GM18520 (cell line): ENCODE measurements around the gene FIGNL2.

Experiments used
- ATAC-seq: cut with Tn5 transposase; IDR thresholded peaks from one replicate; pipeline ENCODE4 v1.9.1; 2021; ENCODE audit not compliant: unreplicated experiment

Gene FIGNL2

GRCh38 chr12:51860986-51861385 lies 12.5 kb upstream of the FIGNL2 start:
- ATAC-seq: no peak

GRCh38 chr12:51855586-51856428 lies 7.3 kb upstream of the FIGNL2 start:
- no peak for ATAC-seq

GRCh38 chr12:51852404-51853137 lies 4.1 kb upstream of the FIGNL2 start:
- no peak for ATAC-seq

GRCh38 chr12:51851413-51852124 lies 3.1 kb upstream of the FIGNL2 start:
- no peak for ATAC-seq

GRCh38 chr12:51850965-51851299 lies 2.4 kb upstream of the FIGNL2 start:
- no peak for ATAC-seq

- ATAC-seq: no peak
Measured at GRCh38 chr12:51850081-51850964, 1.8 kb upstream of the FIGNL2 start.

GRCh38 chr12:51848841-51849735 lies 570 bp upstream of the FIGNL2 start:
- ATAC-seq: no peak

GRCh38 chr12:51847643-51848325 lies 734 bp downstream of the FIGNL2 start:
- no peak for ATAC-seq

GRCh38 chr12:51846911-51847642 lies 1.4 kb downstream of the FIGNL2 start:
- ATAC-seq: no peak

- ATAC-seq: no peak
Measured at GRCh38 chr12:51846271-51846691, 2.2 kb downstream of the FIGNL2 start.

GRCh38 chr12:51845482-51845881 lies 3.0 kb downstream of the FIGNL2 start:
- no peak for ATAC-seq

- no peak for ATAC-seq
Measured at GRCh38 chr12:51844854-51845253, 3.7 kb downstream of the FIGNL2 start.

- ATAC-seq: no peak
Measured at GRCh38 chr12:51841727-51842126, 6.8 kb downstream of the FIGNL2 start.

GRCh38 chr12:51840966-51841365 lies 7.6 kb downstream of the FIGNL2 start:
- ATAC-seq: no peak

- no peak for ATAC-seq
Measured at GRCh38 chr12:51839310-51839947, 9.1 kb downstream of the FIGNL2 start.

GRCh38 chr12:51838762-51839161 lies 9.8 kb downstream of the FIGNL2 start:
- no peak for ATAC-seq

- no peak for ATAC-seq
Measured at GRCh38 chr12:51838036-51838435, 10.5 kb downstream of the FIGNL2 start.

GRCh38 chr12:51837286-51837685 lies 11.2 kb downstream of the FIGNL2 start:
- no peak for ATAC-seq
